ENCODE data around the gene RXRA.

Gene RXRA

DNA sequence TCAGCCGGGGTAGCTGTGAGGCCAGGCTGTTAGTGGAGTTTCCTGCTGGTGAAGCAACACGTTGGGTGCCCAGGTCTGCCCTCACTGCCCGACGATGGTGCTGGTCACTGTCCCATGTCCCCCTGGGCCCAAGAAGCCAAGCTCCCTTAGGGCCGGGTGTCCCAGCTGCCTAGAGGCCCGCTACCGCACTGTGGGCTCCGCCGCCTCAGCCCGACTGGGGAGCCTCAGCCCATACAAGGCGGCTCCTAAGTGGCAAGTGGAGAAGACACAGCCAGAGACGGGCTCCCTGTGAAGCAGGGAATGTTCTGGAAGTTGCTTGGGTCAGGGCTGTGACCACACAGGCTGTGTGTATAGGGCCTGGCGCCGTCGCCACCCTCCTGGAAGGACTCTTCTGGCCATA lies 96.9 kb downstream of the RXRA start:
- Histone ChIP-seq H3K9me3 (ENCODE audit: control insufficient read depth, low read length) (no peaks in the 10 kb centered on the region), H3K36me3 (ENCODE audit: control insufficient read depth, insufficient read depth, low read length) (no peaks in the 10 kb centered on the region), H3K27ac (no peak overlapping the region), H3K27me3 (ENCODE audit: control insufficient read depth, insufficient read depth, low read length) (no peaks in the 10 kb centered on the region), H3K4me1 (peaks cover 23% of the 10 kb centered on the region), H2AFZ (no peak overlapping the region), H3K9ac (no peak overlapping the region), H3K4me2 (ENCODE audit: low read length) (no peak overlapping the region), H3K4me3 (ENCODE audit: low read depth, low read length) (no peak overlapping the region), H3K79me2 (peaks cover 2% of the 10 kb centered on the region)
- TF ChIP-seq, protein P1, sequence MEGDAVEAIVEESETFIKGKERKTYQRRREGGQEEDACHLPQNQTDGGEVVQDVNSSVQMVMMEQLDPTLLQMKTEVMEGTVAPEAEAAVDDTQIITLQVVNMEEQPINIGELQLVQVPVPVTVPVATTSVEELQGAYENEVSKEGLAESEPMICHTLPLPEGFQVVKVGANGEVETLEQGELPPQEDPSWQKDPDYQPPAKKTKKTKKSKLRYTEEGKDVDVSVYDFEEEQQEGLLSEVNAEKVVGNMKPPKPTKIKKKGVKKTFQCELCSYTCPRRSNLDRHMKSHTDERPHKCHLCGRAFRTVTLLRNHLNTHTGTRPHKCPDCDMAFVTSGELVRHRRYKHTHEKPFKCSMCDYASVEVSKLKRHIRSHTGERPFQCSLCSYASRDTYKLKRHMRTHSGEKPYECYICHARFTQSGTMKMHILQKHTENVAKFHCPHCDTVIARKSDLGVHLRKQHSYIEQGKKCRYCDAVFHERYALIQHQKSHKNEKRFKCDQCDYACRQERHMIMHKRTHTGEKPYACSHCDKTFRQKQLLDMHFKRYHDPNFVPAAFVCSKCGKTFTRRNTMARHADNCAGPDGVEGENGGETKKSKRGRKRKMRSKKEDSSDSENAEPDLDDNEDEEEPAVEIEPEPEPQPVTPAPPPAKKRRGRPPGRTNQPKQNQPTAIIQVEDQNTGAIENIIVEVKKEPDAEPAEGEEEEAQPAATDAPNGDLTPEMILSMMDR (IDR thresholded peaks at IDR 0.05) = no peak

DNA sequence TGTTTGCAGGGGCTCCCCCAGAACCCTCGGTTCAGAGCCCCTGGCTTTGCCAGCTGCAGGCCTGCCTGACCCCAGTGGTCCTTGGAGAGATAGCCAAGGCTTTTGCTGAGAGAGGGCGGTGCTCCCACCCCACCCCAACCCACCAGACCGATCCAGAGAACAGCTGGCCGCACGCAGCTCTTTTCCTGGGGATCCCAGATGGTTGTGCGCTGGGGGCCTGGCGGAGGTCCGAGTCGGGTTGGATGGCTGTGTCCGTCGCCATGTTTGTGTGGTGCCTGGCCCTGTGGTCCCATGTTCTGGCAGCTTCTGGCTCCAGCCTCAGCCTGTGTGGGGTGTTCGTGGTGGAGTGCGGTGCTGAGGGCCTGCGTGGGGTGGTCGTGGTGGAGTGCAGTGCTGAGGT lies 97.5 kb downstream of the RXRA start:
- Histone ChIP-seq H3K9ac (no peak overlapping the region), H2AFZ (no peak overlapping the region), H3K27me3 (ENCODE audit: control insufficient read depth, insufficient read depth, low read length) (no peaks in the 10 kb centered on the region), H3K9me3 (ENCODE audit: control insufficient read depth, low read length) (no peaks in the 10 kb centered on the region), H3K4me3 (ENCODE audit: low read depth, low read length) (no peak overlapping the region), H3K4me2 (ENCODE audit: low read length) (no peak overlapping the region), H3K79me2 (peaks cover 2% of the 10 kb centered on the region), H3K36me3 (ENCODE audit: control insufficient read depth, insufficient read depth, low read length) (no peaks in the 10 kb centered on the region), H3K27ac (no peak overlapping the region), H3K4me1 (peaks cover 17% of the 10 kb centered on the region)
- TF ChIP-seq, protein P1 (IDR thresholded peaks at IDR 0.05) = no peak

DNA sequence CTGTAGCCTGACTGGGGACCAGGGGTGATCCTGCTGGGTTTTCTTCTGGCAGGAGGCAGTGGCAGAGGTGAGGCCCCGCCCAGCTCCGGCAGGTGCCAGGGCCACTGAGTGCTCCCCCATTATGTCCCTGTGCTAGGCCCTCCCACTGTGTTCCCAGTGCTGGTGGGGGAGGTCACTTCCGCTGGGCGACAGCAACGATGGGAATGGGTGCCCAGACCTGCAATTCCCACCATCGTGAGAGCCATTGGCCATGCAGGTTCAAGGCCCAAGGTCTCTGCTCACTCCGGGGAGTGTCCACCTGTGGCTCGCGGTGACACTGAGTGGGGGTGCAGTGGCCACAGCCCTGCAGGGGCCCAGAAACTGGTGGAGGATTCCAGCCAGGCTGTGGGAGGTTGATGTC lies 98.6 kb downstream of the RXRA start:
- H3K4me1 ChIP-seq = peaks cover 6% of the 10 kb centered on the region
- no peaks in the 10 kb centered on the region for H3K36me3 ChIP-seq (ENCODE audit: control insufficient read depth, insufficient read depth, low read length)
- H3K4me3 ChIP-seq (ENCODE audit: low read depth, low read length) = no peak overlapping the region
- H3K27ac ChIP-seq = no peak overlapping the region
- H3K9ac ChIP-seq = no peak overlapping the region
- TF ChIP-seq, protein P1 (IDR thresholded peaks at IDR 0.05) = no peak
- no peak overlapping the region for H3K4me2 ChIP-seq (ENCODE audit: low read length)
- H3K27me3 ChIP-seq (ENCODE audit: control insufficient read depth, insufficient read depth, low read length) = no peaks in the 10 kb centered on the region
- H2AFZ ChIP-seq = no peak overlapping the region
- no peaks in the 10 kb centered on the region for H3K9me3 ChIP-seq (ENCODE audit: control insufficient read depth, low read length)
- H3K79me2 ChIP-seq = peaks cover 2% of the 10 kb centered on the region

DNA sequence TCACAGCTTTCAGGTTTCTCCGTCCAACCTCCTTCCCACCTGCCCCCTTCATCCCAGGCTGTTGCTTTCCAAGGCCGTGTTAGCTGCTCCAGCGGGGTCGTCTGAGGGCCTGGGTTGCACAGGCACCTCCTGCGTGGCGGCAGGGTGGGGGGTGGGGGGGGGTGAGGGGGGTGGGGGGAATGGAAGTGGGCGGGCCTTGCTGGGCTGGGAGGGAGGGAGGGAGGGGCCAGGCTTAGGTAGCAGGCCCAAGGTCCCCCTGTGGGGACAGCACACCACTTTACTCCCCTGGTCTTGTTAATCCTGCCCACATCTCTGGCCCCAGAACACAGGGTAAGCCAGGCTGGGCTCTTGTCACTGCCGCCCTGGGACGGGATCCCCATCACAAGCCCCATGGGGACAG lies 99.1 kb downstream of the RXRA start:
- H3K27ac ChIP-seq = no peak overlapping the region
- peaks cover 5% of the 10 kb centered on the region for H3K4me1 ChIP-seq
- no peak overlapping the region for H2AFZ ChIP-seq
- no peak overlapping the region for H3K9ac ChIP-seq
- TF ChIP-seq, protein P1 (IDR thresholded peaks at IDR 0.05) = no peak
- no peak overlapping the region for H3K4me3 ChIP-seq (ENCODE audit: low read depth, low read length)
- peaks cover 2% of the 10 kb centered on the region for H3K79me2 ChIP-seq
- H3K4me2 ChIP-seq (ENCODE audit: low read length) = no peak overlapping the region
- H3K9me3 ChIP-seq (ENCODE audit: control insufficient read depth, low read length) = no peaks in the 10 kb centered on the region
- no peaks in the 10 kb centered on the region for H3K27me3 ChIP-seq (ENCODE audit: control insufficient read depth, insufficient read depth, low read length)
- no peaks in the 10 kb centered on the region for H3K36me3 ChIP-seq (ENCODE audit: control insufficient read depth, insufficient read depth, low read length)

DNA sequence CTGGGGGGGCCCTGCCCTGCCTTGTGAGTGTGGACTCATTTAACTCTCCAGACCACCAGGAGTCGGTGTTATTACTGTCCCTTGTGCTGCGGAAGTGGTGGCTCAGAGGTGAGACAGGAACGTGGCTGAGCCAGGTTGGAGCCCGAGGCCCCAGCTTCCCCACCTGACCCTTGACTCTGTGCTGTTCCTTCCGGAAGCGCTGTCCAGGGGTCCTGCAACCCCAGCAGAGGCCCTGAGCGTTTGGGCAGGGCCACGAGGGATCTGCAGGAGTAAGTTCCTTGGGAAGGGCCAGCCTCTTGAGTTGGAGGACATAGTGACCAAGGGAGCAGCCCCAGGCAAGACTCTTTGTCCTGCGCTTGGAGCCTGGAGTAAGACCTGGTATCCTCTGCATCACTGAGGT lies 99.6 kb downstream of the RXRA start:
- peaks cover 2% of the 10 kb centered on the region for H3K79me2 ChIP-seq
- H3K27ac ChIP-seq = no peak overlapping the region
- no peaks in the 10 kb centered on the region for H3K27me3 ChIP-seq (ENCODE audit: control insufficient read depth, insufficient read depth, low read length)
- no peak overlapping the region for H3K9ac ChIP-seq
- peaks cover 5% of the 10 kb centered on the region for H3K4me1 ChIP-seq
- H3K4me2 ChIP-seq (ENCODE audit: low read length) = no peak overlapping the region
- no peaks in the 10 kb centered on the region for H3K9me3 ChIP-seq (ENCODE audit: control insufficient read depth, low read length)
- H3K36me3 ChIP-seq (ENCODE audit: control insufficient read depth, insufficient read depth, low read length) = no peaks in the 10 kb centered on the region
- no peak overlapping the region for H2AFZ ChIP-seq
- H3K4me3 ChIP-seq (ENCODE audit: low read depth, low read length) = no peak overlapping the region
- TF ChIP-seq, protein P1 (IDR thresholded peaks at IDR 0.05) = no peak

Data from parathyroid adenoma (tissue), 2 donors.